Loucy (cell line): ENCODE measurements around the gene CLCA1.

Experiments
- CTCF ChIP-seq: fragments of 200-600 bp; sonication (generic); conservative IDR thresholded peaks from 2 replicates; pipeline ENCODE4 v1.5.1; 2014; ENCODE audit warnings: mild to moderate bottlenecking, antibody characterized with exemption, low read length
- EZH2phosphoT487 ChIP-seq: fragments of 200-600 bp; IDR thresholded peaks from 2 replicates; pipeline ENCODE4 v1.6.1; 2018; ENCODE audit warnings: antibody characterized with exemption, mild to moderate bottlenecking, moderate library complexity, borderline replicate concordance

GRCh38 chr1:86542631-86543030 is 73.9 kb downstream of the CLCA1 start:
- TF ChIP-seq CTCF, result no peak
- TF ChIP-seq EZH2phosphoT487, result no peak
